Ramos (cell line): ENCODE measurements around the gene OXSR1.
"Not testable (repeated sequence)": the region's sequence is repeated elsewhere in the genome, so short reads cannot be mapped to it uniquely, and the experiment has no call there.

Source experiments
- in situ Hi-C: fragments of 300-500 bp; cut with MboI; formaldehyde crosslinking; loops from one replicate; pipeline ENCODE4 v1.14.3; 2022; ENCODE audit warnings: low sequenced_read_pairs; ENCODE audit not compliant: unreplicated experiment

The OXSR1 gene

GRCh38 chr3:38163117-38163840, 2.1 kb upstream of the OXSR1 start:
- in situ Hi-C loops: no loop called here

GRCh38 chr3:38163841-38164642, 1.3 kb upstream of the OXSR1 start:
- in situ Hi-C loops: no loop called here

DNA sequence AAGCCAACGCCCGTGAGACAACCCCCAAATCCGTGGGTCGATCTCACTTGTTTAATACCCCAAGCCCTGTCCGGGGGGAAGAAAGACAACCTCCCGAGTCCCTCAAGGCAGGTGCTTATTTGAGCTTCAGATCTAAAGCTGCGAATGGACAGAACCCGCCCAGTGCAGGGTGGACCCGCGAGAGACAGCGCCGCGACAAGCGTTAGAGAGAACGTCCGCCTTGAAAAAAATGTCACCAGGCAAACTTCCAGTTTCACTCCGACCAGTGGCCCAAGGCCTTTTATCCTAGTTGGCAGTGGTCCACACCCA, 740 bp upstream of the OXSR1 start:
- in situ Hi-C loops: no loop called here

GRCh38 chr3:38165722-38166387, 518 bp downstream of the OXSR1 start:
- in situ Hi-C loops: no loop called here

GRCh38 chr3:38167591-38167990, 2.3 kb downstream of the OXSR1 start:
- in situ Hi-C loops: no loop called here

- in situ Hi-C loops: no loop called here
These were observed 3.1 kb downstream of the OXSR1 start for GRCh38 chr3:38168151-38169026.

DNA sequence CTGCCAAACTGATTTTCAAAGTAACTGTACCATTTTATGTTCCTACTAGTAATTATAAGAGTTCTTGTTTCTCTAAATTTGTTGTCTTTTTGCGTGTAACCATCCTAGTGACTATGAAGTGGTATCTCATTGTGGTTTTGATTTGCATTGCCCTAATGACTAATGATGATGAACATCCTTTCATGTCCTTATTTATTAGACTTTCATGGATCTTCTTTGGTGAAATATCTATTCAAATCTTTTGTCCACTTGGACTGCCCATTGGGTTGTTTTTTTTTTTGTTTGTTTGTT, 3.6 kb downstream of the OXSR1 start:
- in situ Hi-C loops: no loop called here

DNA sequence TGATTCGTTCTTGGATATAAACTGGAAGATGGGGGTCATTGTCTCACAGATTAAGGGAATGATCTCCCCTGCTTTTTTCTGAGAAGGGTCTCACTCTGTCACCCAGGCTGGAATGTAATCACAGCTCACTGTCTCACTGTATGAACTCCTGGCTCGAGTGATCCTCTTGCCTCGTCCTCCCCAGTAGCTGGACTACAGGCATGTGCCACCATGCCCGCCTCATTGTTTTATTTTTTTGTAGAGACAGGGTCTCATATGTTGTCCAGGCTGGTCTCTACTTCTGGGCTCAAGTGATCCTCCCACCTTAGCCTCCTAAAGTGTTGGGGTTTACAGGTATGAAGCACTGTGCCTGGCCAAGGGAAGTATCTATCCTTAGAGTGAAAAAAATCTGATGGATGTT, 5.4 kb downstream of the OXSR1 start:
- in situ Hi-C loops: no loop called here

DNA sequence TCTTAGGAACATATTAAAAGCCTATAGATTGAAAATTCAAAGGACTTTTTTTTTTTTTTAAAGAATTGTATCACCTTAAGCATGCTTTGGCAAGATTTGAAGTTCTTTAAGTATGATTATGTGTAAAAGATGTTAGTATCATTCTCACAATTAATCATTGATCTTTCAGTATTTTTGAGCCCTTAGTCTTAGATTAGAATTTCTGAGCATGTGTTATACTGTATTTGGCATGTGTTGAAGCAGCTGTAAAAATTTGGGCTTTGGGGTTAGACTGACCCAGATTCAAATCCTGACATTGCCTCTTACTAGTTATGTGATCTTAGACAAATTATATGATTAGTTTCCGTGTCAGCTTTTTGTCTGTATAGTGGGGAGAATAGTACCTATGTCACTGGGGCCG, 6.3 kb downstream of the OXSR1 start:
- in situ Hi-C loops: no loop called here

DNA sequence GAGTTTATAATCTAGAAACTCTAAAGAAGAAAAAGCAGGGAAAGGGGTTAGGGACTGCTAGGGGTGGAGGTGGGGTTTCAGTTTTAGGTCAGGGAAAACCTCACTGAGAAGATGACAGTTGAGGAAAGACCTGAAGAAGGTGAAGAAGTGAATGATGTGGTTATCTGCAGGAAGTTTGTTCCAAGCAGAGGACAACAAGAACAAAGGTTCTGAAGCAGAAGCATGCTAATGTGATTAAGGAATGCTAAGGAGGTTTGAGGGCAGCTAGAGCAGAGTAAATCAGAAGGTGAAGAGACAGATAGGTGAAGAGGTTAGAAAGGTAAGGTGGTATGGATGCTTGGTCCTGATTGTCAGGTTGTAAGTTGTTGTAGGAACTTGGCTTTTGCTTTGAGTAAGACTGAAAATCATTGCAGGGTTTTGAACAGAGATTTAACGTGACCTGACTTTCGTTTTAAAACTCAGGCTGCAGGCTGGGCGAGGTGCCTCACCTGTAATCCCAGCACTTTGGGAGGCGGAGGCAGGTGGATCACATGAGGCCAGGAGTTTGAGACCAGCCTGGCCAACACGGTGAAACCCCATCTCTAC, 8.6 kb downstream of the OXSR1 start:
- in situ Hi-C loops: no loop called here

DNA sequence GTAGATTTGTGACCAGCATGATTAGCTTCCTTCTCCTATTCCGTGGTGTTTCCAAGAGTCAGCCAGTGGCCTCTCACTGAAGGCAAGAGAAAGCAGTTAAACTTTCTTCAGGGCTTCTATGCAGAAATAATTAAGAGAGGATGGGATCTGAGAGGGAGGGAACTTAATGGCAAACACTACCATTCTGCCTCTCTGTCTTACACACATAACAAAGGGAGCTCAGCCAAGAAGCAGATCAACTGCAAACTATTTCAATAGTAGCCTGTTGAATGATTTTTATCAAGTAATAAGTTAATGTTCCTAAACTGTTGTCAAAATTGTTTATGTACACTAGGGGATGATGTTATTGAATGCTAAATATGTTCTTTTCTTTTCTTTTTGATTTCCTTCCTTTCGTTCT, 11.8 kb downstream of the OXSR1 start:
- in situ Hi-C loops: no loop called here

GRCh38 chr3:38186781-38187180, 21.4 kb downstream of the OXSR1 start:
- in situ Hi-C loops: no loop called here

GRCh38 chr3:38190481-38190881, 25.1 kb downstream of the OXSR1 start:
- in situ Hi-C loops: no loop called here

GRCh38 chr3:38202931-38203330, 37.6 kb downstream of the OXSR1 start:
- in situ Hi-C loops: not testable (repeated sequence)

DNA sequence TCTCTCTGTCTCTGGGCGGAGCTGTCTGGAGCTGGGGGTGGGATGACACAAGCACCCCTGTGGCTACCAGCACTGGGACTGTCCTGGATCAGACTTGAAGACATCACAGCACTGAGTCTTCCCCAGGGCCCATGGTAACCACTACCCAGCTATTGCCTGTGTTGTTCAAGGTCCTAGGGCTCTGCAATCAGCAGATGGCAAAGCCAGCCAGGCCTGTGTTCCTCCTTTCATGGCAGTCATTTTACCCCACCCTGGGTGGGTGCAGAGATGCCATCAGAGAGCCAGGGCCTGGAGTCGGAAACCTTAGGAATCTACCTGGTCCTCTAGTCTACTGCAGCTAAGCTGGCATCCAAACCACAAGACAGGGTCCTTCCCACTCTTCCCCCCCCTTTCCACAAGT, 38.4 kb downstream of the OXSR1 start:
- in situ Hi-C loops: no loop called here

DNA sequence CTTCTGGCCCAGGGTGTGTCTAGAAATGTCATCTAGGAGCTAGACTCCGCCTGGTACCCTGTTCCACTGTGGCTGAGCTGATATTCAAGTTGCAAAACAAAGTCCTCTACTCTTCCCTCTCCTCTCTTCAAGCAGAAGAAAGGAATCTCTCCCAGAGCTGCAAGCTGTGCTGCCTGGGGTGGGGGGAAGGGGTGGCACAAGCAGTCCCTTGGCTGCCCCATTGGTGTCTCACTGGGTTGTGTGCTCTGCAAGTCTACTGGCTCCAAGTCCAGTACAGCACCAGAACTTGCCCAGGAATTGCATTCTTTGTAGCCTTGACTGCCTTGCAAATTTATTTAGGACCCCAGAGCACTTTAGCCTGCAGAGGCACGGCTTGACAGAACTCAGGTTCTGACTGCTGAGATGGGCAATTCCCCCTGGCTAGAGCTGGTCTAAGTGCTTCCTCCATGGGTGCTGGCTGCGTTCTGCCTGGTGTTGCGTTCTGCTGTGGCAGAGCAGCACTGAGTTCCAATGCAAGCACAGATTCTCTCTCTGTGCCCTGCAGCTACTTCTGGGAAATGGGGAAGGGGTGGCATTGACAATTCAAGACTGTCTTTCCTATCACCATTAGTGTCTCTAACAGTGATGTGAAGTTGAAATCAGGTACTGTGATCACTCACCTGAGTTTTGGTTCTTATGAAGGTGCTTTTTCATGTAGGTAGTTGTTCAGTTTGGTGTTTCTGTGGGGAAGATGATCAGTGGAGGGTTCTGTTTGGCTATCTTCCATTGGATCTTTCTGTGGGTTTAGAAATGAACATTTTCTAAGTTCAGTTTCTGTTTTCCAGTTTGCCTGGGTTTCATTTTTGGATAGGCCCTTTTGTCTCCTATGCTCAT, 39.5 kb downstream of the OXSR1 start:
- in situ Hi-C loops: no loop called here

- in situ Hi-C loops: no loop called here
These were observed 40.1 kb downstream of the OXSR1 start for GRCh38 chr3:38205472-38205805.

- in situ Hi-C loops: no loop called here
These were observed 42.1 kb downstream of the OXSR1 start for GRCh38 chr3:38207254-38208003.
